ENCODE results near the gene XPNPEP1.

The XPNPEP1 gene

GRCh38 chr10:109922976-109923921 is at the start of gene XPNPEP1:
XPNPEP1 (minus strand) TSS chr10:109923511; CDS start chr10:109923433, 78 bp downstream.
- DNase-seq = peak; percentile 54 to 69 (median 65)

- DNase-seq = no peak
These were observed 49.2 kb upstream of the XPNPEP1 start for GRCh38 chr10:109972372-109973001.

GRCh38 chr10:109971634-109972033 is 48.3 kb upstream of the XPNPEP1 start:
- DNase-seq = no peak

- no peak for DNase-seq
These were observed 46.5 kb upstream of the XPNPEP1 start for GRCh38 chr10:109969760-109970346.

GRCh38 chr10:109968953-109969759 is 45.8 kb upstream of the XPNPEP1 start:
- no peak for DNase-seq

- no peak for DNase-seq
These were observed 44.4 kb upstream of the XPNPEP1 start for GRCh38 chr10:109967739-109968088.

DNA sequence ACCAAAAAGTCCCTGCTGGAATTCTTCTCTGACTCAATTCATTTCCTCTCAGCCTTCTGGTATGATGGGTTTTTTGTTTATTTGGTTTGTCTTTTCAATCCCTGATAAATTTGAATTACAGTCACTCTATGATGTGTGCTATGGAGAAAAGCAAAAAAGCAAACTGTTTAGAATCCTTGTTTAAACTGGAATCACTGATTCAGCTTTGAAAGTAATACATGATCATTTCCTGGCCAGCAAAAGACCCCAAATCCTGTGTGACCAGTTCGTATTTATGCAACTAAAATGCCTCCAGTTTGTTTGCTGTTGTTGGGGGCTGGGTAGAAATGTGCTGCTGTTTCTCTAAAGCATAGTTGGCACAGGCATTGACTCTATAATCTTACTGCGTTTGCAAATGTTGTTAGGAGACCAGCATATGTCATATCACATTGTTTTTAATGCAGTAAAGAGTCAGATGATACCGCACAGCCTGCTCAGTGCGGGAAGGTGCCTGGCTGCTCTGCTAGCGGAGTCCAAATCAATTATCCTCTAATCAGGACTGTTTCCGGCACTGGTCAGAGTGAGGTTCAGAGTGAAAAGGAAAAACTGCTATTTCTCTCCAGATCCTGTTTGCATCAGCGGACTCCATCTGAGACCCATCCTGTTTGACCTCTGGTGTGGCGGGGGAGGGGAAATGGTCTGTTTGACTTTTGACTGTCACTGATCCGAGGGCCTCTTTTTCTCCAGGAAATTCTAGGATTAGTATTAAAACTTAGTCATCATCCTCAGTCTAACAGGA is 43.8 kb upstream of the XPNPEP1 start:
- no peak for DNase-seq

DNA sequence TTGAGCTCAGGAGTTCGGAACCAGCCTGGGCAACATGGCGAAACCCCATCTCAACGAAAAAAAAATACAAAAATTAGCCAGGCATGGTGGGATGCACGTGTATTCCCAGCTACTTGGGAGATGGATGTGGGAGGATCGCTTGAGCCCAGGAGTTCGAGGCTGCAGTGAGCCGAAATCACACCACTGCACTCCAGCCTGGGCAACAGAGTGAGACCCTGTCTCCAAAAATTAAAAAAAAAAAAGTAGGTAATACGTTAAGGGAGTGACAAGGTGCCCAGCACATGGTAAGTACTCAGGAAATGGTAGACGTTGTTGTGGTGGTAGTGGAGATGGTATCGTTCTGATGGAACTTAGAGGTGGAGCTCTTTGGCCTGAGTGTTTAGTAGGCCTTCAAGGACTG is 41.0 kb upstream of the XPNPEP1 start:
- DNase-seq = no peak

- DNase-seq = no peak
These were observed 40.1 kb upstream of the XPNPEP1 start for GRCh38 chr10:109963439-109963838.

DNA sequence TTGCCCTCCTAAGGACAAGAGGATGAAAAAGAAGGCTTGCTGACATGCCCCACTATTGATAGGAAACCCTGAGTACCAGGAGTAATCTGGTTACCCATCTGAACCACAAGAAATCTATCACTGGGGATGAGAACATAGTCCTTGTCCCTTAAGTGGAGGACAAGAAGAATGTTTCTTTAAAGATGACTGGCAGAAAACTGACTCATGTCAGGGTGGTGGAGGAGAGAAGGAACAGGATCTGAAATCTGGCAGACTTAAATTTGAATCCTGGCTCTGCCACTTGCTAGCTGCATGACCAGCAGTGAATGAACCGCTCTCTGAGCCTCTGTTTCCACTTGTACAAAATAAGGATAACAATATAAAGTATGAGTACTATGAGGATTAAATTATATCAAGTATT is 38.9 kb upstream of the XPNPEP1 start:
- no peak for DNase-seq

DNA sequence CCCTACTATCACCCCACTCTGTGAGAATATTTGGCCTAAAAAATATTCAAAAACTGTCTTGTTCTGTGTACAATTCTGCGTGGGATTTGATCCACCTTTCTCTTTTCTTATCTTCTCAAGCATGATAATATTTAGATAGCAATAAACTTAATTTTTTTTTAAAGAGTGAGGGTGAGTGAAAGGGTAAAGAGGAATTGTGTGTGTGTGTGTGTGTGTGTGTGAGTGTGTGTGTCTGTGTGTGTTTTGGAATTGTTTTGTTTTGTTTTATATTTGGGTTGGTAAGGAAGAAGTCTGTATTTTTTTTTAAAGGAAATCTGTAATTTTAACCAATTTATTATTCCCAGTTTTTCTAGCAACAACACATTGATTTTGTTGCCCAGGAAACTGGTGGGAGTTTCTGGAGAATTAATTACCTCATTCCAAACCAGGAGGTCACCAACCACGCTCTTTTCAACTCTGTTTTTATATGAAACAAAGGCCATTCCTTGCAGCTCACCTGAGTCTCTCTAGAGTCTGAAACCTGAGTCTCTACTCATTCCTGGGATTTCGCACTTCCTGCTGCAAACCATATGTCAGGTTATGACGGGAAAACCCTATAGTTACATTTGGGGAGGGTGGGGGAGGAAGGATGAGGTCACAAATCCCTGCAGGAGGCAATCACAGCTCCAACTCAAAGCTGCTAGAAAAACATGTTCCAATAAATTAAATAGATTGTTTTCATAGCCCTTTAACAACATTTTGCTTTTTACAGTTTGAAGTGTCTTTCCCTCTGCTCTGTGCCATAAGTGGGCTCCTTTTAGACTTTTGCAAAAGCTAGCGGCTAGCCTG is 38.1 kb upstream of the XPNPEP1 start:
- DNase-seq = no peak

DNA sequence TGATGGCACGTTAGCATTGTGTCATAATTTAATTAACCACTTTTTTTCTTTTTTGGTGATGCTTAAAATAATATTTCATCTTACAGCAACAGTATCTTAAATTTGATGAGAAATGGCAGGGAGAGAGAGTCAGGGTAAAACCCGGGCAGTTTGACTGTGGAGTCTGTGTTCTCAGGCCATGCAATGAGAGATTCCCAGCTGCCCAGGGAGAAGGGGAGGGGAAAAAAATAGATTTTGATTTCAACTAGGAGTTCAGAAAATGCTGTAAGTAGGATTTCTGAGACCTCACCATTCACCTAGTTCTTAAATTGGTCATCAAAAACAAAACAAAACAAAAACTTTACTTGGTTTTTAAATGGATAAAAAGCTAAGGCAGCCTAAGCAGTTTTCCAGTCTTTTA is 37.4 kb upstream of the XPNPEP1 start:
- no peak for DNase-seq

DNA sequence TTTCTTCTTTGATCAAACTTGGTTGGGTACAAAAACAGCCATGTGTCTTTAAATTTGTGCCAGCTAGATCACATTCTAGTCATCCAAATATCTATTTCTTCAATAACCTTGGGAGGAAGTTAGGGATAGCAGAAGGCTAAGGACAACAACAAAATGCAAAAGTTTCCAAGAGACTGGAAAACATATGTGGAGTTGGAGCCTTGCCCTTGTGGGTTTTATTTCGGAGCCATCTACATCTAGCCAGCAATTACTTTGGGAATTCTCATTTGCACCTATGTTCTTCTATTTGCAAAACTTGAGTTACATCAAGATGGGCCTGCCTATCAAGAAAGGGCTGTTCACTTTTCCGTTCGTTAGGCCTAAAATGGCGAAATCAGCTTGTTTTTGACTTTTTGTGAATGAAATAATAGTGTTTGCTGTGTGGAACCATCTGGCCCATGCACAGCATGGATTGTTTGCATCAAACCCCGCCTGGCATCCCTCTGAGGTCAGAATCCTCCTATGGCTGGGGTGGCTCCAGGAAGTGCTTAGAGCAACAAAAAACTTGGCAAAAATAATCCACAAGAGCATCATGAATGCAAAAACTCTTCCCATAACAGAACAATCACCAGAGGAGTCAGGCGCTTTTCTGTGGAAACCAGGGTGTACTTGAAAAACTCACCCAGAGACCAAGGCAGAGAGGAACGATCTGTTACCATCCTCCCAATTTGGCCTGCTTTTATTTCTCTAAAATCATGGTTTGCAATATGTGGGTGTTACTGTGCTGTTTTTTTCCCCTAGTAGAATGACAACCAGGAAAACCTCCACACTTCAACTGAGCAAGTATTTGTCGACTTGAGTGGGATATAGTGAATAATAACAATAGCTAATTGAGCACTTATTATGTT is 36.2 kb upstream of the XPNPEP1 start:
- DNase-seq = no peak

DNA sequence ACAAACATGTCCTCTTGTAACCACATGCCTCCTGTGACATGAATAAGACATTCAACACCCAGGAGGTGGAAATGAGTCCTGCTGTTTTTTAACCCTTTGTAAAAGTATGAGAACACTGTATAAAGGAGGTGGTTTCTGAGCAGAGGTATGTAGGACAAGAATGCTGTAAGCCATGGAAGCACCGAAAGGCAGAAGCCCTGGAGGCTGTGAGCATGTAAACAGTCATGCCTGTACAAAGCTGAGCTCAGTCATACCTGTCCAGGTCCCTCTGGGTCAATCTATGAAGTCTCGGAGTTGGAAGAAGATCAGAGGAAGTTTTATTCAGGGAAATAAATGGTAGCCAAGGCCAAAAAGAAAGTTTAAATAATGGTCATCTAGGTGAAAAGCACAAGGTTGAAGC is 34.7 kb upstream of the XPNPEP1 start:
- no peak for DNase-seq

DNA sequence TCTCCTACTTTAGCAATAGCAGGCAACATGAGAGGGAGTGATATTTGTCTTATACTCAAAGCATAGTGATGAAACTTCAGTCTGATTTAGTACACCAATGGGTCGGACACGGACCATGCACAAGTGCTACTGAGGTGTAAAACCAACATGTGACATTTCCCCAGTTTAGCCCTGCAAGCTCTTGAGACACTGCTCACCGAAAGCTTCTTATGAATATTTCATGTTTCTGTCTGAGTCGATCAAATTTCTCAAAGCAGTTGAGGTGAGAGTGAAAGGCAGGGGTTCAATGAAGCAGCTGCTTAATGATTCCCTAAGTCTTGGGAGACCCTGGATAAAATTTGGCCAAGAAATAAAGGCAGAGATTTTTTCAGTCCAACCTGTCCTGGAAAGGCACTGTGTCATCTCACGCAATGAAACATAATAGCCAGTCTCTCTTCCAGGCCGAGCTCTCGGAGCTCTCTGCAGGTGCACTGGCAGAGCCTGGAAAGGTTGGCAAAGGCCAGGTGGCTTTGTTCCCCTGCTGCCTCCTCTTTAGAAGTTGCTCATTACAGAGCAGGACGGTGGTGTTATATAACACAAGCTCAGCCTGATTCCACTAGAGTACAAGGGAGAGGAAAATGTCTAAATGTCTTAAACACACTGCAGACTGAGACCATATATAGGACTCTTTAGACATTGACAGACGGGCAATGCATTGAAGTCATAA is 33.9 kb upstream of the XPNPEP1 start:
- DNase-seq = no peak

- DNase-seq = no peak
These were observed 33.3 kb upstream of the XPNPEP1 start for GRCh38 chr10:109956454-109957091.

DNA sequence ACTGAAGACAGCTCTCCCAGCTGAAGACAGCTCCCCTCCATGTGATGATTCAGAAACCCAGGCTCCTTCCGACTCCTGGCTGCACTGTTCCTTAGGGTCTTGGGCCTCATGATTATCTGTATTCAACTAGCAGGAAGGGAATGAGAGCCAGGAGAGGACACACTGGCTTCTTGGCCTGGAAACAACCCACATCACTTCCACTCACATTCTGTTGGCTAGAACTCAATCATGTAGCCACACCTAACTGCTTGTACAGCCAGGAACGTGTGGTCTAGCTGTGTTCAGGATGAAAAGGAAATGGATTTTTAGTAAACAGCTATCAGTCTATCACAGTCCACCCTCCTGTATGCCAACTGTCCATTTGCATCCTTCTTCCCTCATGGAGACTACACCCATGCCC is 30.5 kb upstream of the XPNPEP1 start:
- DNase-seq = no peak

- no peak for DNase-seq
These were observed 29.2 kb upstream of the XPNPEP1 start for GRCh38 chr10:109952526-109952925.
